Measurements from ENCODE around the gene GUCY1B1. TPM values are rescaled to one million over a fixed set of nuclear protein-coding genes. Genes with fewer than 3 reads are reported as not detected.

The GUCY1B1 gene
- total RNA-seq, 1 experiment from 2014 or later, result 0.50 TPM

DNA sequence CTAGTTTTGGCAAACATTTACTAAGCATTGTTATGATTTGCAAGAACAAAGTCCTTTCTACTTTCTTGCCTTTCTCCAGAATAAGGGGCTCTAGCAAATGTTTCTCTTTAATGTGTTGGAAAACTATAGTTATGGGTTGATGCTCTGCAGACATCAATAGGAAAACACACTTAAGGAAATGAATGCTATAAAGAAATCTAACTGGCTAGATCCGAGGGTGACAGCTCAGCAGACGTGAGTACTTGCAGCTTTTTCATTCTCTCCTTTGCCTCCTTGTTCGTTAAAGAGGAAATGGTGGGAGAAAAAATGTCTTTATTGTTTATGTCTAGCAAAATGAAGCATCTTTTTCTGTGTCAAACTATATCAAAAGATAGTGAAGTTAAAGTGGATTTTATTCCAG lies 6.3 kb downstream of the GUCY1B1 start:
- H2AK5ac ChIP-seq (ENCODE audit: insufficient read length, low read length), result no peak overlapping the region
- no peaks in the 10 kb centered on the region for H3K36me3 Mint-ChIP-seq (ENCODE audit: insufficient read depth in 1 of 3, low read depth in 3 of 3)
- no peak overlapping the region for H2BK120ac ChIP-seq (ENCODE audit: low read depth, low read length, poor library complexity, severe bottlenecking)
- no CpG with 5 or more reads among the region's 3 CpGs for WGBS (ENCODE audit: extremely low coverage, insufficient read length, low lambda C conversion rate)
- no peak overlapping the region for H3K4me2 ChIP-seq (ENCODE audit: insufficient read depth, insufficient read length, low read length)
- no peak overlapping the region for H2BK5ac ChIP-seq (ENCODE audit: insufficient read length, low read length)
- H3K56ac ChIP-seq (ENCODE audit: insufficient read length, low read depth, low read length), result no peak overlapping the region
- no peak overlapping the region for H2BK15ac ChIP-seq (ENCODE audit: low read depth, low read length)
- no peak overlapping the region for H3T11ph ChIP-seq (ENCODE audit: low read length)
- no peak overlapping the region for H4K5ac ChIP-seq (ENCODE audit: insufficient read length, low read depth, low read length)
- no peaks in the 10 kb centered on the region for H4K20me1 ChIP-seq (ENCODE audit: control insufficient read depth, insufficient read depth, insufficient read length)
- TF ChIP-seq, protein P1, sequence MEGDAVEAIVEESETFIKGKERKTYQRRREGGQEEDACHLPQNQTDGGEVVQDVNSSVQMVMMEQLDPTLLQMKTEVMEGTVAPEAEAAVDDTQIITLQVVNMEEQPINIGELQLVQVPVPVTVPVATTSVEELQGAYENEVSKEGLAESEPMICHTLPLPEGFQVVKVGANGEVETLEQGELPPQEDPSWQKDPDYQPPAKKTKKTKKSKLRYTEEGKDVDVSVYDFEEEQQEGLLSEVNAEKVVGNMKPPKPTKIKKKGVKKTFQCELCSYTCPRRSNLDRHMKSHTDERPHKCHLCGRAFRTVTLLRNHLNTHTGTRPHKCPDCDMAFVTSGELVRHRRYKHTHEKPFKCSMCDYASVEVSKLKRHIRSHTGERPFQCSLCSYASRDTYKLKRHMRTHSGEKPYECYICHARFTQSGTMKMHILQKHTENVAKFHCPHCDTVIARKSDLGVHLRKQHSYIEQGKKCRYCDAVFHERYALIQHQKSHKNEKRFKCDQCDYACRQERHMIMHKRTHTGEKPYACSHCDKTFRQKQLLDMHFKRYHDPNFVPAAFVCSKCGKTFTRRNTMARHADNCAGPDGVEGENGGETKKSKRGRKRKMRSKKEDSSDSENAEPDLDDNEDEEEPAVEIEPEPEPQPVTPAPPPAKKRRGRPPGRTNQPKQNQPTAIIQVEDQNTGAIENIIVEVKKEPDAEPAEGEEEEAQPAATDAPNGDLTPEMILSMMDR (conservative IDR thresholded peaks at IDR 0.05), result no peak
- H3K27ac Mint-ChIP-seq, result no peak overlapping the region
- H3K4me1 Mint-ChIP-seq, result peaks cover 3 to 14% of the 10 kb centered on the region in 2 experiments; a peak in 3 of 4 replicates
- no peak overlapping the region for H3K9ac ChIP-seq (ENCODE audit: extremely low read depth, insufficient read length, low read length)
- no peak overlapping the region for H3K27ac ChIP-seq (ENCODE audit: insufficient read length, low read depth, low read length)
- no peak overlapping the region for H2BK12ac ChIP-seq (ENCODE audit: insufficient read length, low read depth, low read length)
- H3K18ac ChIP-seq (ENCODE audit: insufficient read length, low read depth, low read length), result no peak overlapping the region
- peaks cover 16% of the 10 kb centered on the region for H3K27me3 Mint-ChIP-seq (ENCODE audit: low read depth)
- no peak overlapping the region for H2BK20ac ChIP-seq (ENCODE audit: low read depth, low read length, poor library complexity, severe bottlenecking)
- H2AFZ ChIP-seq (ENCODE audit: low read length), result no peak overlapping the region
- no peaks in the 10 kb centered on the region for H3K79me2 ChIP-seq (ENCODE audit: insufficient read depth, low read length)
- no peaks in the 10 kb centered on the region for H3K79me1 ChIP-seq (ENCODE audit: insufficient read depth, low read depth, low read length, poor library complexity, severe bottlenecking)
- no peaks in the 10 kb centered on the region for H3K23me2 ChIP-seq (ENCODE audit: insufficient read length, low read depth, low read length, poor library complexity, severe bottlenecking)
- no peaks in the 10 kb centered on the region for H3K27me3 ChIP-seq (ENCODE audit: insufficient read depth, low read length)
- H3K14ac ChIP-seq (ENCODE audit: insufficient read depth, low read length), result no peak overlapping the region
- no peaks in the 10 kb centered on the region for H3K4me1 ChIP-seq (ENCODE audit: insufficient read depth, low read length)
- H3K4me3 Mint-ChIP-seq, result no peak overlapping the region
- H4K91ac ChIP-seq (ENCODE audit: insufficient read length, low read depth, low read length), result no peak overlapping the region
- H3K4ac ChIP-seq (ENCODE audit: low read depth, low read length), result no peak overlapping the region
- H3K9me3 Mint-ChIP-seq, result no peaks in the 10 kb centered on the region
- H3K23ac ChIP-seq (ENCODE audit: insufficient read length, low read depth, low read length), result no peak overlapping the region
- no peaks in the 10 kb centered on the region for H3K9me3 ChIP-seq (ENCODE audit: control insufficient read depth, low read depth, low read length)
- no peak for DNase-seq
- H4K8ac ChIP-seq (replicated peaks; ENCODE audit: insufficient read length, low read depth, low read length), result no peak overlapping the region

All from H9 (cell line).